Measurements from ENCODE around the gene CPLX3. TPM values are rescaled to one million over a fixed set of nuclear protein-coding genes. Genes with fewer than 3 reads are reported as not detected.

Gene CPLX3
- total and polyA plus RNA-seq, 2 of the 8 experiments (the other 6 are each of a cell fraction or from before 2014, with no cell fraction given) = 0.17 TPM; not detected in 1

DNA sequence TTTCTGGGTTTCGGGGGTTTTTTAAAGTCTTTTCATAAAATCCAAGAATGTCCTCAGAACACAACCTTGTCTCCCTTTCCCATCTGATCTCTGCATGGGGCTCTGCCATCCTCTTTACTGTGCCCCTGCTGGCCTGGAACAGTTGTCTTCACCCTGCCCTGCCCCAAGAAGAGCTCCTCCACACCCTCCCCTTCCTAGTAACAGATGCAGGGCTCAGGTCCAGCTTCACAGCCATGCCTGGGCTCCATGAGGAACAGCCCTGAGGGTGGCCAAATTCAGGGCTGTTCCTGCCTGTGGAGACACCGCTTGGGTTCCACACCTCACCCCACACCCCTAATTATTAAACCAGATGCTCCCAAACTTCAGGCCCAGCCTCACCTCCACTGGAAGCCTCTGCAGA is 29.4 kb downstream of the CPLX3 start (continued):
- TF ChIP-seq PHF8 (conservative IDR thresholded peaks at IDR 0.05; ENCODE audit: low read depth, low read length) = no peak
- TF ChIP-seq CTCF (IDR thresholded peaks at IDR 0.05; ENCODE audit: control extremely low read depth in 1 of 3, insufficient read depth in 1 of 3, low read depth in 1 of 3, low read length in 3 of 3) = no peak

Measured in H1 (cell line).